ENCODE results near the gene SH3PXD2A. TPM values are rescaled to one million over a fixed set of nuclear protein-coding genes. Genes with fewer than 3 reads are reported as not detected.

The SH3PXD2A gene
- total RNA-seq, 1 experiment from 2014 or later: 4.5 TPM

DNA sequence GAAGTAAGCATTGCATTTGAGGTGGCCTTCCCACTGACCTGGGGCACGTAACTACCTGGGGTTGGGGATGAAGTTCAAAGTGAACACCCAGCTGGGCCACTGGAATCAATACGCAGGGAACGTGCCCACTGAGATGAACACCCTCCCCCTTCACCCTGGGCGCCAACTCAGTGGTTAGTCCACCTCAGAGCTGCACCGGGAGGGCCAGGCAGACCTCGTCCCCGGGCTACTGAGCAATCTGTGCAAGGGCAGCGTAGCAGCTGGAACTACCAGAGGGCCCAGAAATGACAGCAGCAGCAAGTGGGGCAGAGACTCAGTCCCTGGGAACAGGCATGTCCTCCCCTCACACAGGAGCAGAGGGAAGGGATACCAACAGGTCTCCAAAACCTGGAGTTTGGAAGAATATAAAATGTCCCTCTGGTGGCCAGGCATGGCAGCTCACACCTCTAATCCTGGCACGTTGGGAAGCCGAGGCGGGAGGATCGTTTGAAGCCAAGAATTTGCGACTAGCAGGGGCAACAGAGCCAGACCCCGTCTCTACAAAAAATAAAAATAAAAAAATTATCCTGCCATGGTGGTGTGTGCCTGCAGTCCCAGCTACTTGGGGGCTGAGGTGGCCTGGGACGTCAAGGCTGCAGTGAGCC, 143.9 kb downstream of the SH3PXD2A start:
- H2BK12ac ChIP-seq (ENCODE audit: insufficient read length, low read depth, low read length): no peak overlapping the region
- H3K79me1 ChIP-seq (ENCODE audit: insufficient read depth, low read depth, low read length, poor library complexity, severe bottlenecking): no peaks in the 10 kb centered on the region
- no peak overlapping the region for H3K56ac ChIP-seq (ENCODE audit: insufficient read length, low read depth, low read length)
- H3K14ac ChIP-seq (ENCODE audit: insufficient read depth, low read length): no peak overlapping the region
- H3T11ph ChIP-seq (ENCODE audit: low read length): no peak overlapping the region
- H3K9me3 ChIP-seq (ENCODE audit: control insufficient read depth, low read depth, low read length): no peaks in the 10 kb centered on the region
- H2BK120ac ChIP-seq (ENCODE audit: low read depth, low read length, poor library complexity, severe bottlenecking): no peak overlapping the region
- no peak overlapping the region for H2AFZ ChIP-seq (ENCODE audit: low read length)
- H3K27ac ChIP-seq (ENCODE audit: insufficient read length, low read depth, low read length): no peak overlapping the region
- peaks cover 3 to 9% of the 10 kb centered on the region in 2 experiments; a peak in 3 of 4 replicates for H3K4me1 Mint-ChIP-seq
- H3K4ac ChIP-seq (ENCODE audit: low read depth, low read length): no peak overlapping the region
- no peaks in the 10 kb centered on the region for H3K4me1 ChIP-seq (ENCODE audit: insufficient read depth, low read length)
- H3K4me3 Mint-ChIP-seq: no peak overlapping the region
- no peaks in the 10 kb centered on the region for H3K23me2 ChIP-seq (ENCODE audit: insufficient read length, low read depth, low read length, poor library complexity, severe bottlenecking)
- no peaks in the 10 kb centered on the region; the same call in 1 of the 2 replicates for H3K27me3 Mint-ChIP-seq (ENCODE audit: low read depth)
- no peak overlapping the region for H3K27ac Mint-ChIP-seq
- H2AK5ac ChIP-seq (ENCODE audit: insufficient read length, low read length): no peak overlapping the region
- H3K18ac ChIP-seq (ENCODE audit: insufficient read length, low read depth, low read length): no peak overlapping the region
- no peak overlapping the region for H2BK5ac ChIP-seq (ENCODE audit: insufficient read length, low read length)
- H3K9ac ChIP-seq (ENCODE audit: extremely low read depth, insufficient read length, low read length): no peak overlapping the region
- no peak overlapping the region for H2BK15ac ChIP-seq (ENCODE audit: low read depth, low read length)
- no peak overlapping the region for H4K91ac ChIP-seq (ENCODE audit: insufficient read length, low read depth, low read length)
- no peak overlapping the region for H3K4me2 ChIP-seq (ENCODE audit: insufficient read depth, insufficient read length, low read length)
- DNase-seq: no peak
- no peaks in the 10 kb centered on the region for H3K79me2 ChIP-seq (ENCODE audit: insufficient read depth, low read length)
- no peaks in the 10 kb centered on the region for H4K20me1 ChIP-seq (ENCODE audit: control insufficient read depth, insufficient read depth, insufficient read length)
- no peaks in the 10 kb centered on the region for H3K9me3 Mint-ChIP-seq
- H4K5ac ChIP-seq (ENCODE audit: insufficient read length, low read depth, low read length): no peak overlapping the region
- no peak overlapping the region for H2BK20ac ChIP-seq (ENCODE audit: low read depth, low read length, poor library complexity, severe bottlenecking)
- H3K27me3 ChIP-seq (ENCODE audit: insufficient read depth, low read length): no peaks in the 10 kb centered on the region
- TF ChIP-seq, protein P1, sequence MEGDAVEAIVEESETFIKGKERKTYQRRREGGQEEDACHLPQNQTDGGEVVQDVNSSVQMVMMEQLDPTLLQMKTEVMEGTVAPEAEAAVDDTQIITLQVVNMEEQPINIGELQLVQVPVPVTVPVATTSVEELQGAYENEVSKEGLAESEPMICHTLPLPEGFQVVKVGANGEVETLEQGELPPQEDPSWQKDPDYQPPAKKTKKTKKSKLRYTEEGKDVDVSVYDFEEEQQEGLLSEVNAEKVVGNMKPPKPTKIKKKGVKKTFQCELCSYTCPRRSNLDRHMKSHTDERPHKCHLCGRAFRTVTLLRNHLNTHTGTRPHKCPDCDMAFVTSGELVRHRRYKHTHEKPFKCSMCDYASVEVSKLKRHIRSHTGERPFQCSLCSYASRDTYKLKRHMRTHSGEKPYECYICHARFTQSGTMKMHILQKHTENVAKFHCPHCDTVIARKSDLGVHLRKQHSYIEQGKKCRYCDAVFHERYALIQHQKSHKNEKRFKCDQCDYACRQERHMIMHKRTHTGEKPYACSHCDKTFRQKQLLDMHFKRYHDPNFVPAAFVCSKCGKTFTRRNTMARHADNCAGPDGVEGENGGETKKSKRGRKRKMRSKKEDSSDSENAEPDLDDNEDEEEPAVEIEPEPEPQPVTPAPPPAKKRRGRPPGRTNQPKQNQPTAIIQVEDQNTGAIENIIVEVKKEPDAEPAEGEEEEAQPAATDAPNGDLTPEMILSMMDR (conservative IDR thresholded peaks at IDR 0.05): peak; percentile 64
- no peaks in the 10 kb centered on the region for H3K36me3 Mint-ChIP-seq (ENCODE audit: insufficient read depth in 1 of 3, low read depth in 3 of 3)
- WGBS (ENCODE audit: extremely low coverage, insufficient read length, low lambda C conversion rate): no CpG with 5 or more reads among the region's 15 CpGs
- H3K23ac ChIP-seq (ENCODE audit: insufficient read length, low read depth, low read length): no peak overlapping the region
- H4K8ac ChIP-seq (replicated peaks; ENCODE audit: insufficient read length, low read depth, low read length): no peak overlapping the region

All from H9 (cell line).